ENCODE results near the gene CCDC187.

DNA sequence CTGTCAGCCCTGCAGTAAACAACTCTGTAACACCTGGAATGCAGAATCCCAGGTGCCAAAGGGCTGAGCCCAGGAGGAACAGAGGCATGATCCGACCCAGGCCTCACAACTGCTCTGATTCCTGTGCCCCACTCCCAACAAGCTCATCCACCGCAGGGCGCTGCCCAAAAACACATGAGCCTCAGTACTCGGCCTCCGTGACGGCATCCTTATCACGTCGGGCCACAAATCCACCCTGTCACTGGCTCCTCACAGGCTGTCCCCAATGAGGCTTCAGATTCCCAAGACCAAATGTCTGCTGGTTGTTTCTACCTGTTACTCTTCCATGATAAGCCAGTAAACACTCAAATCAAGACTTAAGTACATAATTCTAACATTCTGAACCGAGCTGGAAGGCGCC, 73.5 kb downstream of the CCDC187 start:
- TF ChIP-seq, protein P1, sequence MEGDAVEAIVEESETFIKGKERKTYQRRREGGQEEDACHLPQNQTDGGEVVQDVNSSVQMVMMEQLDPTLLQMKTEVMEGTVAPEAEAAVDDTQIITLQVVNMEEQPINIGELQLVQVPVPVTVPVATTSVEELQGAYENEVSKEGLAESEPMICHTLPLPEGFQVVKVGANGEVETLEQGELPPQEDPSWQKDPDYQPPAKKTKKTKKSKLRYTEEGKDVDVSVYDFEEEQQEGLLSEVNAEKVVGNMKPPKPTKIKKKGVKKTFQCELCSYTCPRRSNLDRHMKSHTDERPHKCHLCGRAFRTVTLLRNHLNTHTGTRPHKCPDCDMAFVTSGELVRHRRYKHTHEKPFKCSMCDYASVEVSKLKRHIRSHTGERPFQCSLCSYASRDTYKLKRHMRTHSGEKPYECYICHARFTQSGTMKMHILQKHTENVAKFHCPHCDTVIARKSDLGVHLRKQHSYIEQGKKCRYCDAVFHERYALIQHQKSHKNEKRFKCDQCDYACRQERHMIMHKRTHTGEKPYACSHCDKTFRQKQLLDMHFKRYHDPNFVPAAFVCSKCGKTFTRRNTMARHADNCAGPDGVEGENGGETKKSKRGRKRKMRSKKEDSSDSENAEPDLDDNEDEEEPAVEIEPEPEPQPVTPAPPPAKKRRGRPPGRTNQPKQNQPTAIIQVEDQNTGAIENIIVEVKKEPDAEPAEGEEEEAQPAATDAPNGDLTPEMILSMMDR (IDR thresholded peaks at IDR 0.05), result no peak
- TF ChIP-seq POLR2A (IDR thresholded peaks at IDR 0.05), result no peak

Data from uterus (tissue), 2 donors.